Fibroblast of pulmonary artery (primary cell): ENCODE measurements around the gene ARHGAP22.

Experiments used
- DNase-seq: peaks from one replicate; pipeline ENCODE4 v3.0.0-alpha.2; 2010; ENCODE audit warnings: low read depth
- H3K4me3 ChIP-seq: replicated peaks from 2 replicates; pipeline ENCODE4 v1.5.1; 2011; ENCODE audit warnings: low read depth, mild to moderate bottlenecking, control low read depth, low read length, moderate library complexity
- CTCF ChIP-seq: IDR thresholded peaks from 2 replicates; pipeline ENCODE4 v1.5.1; 2011; ENCODE audit warnings: mild to moderate bottlenecking, control low read depth, low read length, inconsistent platforms; ENCODE audit errors: missing control alignments

ARHGAP22 gene

GRCh38 chr10:48477616-48478015 is 127.3 kb downstream of the ARHGAP22 start:
- no peak for TF ChIP-seq CTCF
- no peak for DNase-seq
- H3K4me3 ChIP-seq = no peak overlapping the region

- TF ChIP-seq CTCF = no peak
- DNase-seq = no peak
- no peak overlapping the region for H3K4me3 ChIP-seq
Observed at GRCh38 chr10:48477141-48477540, 127.7 kb downstream of the ARHGAP22 start.

GRCh38 chr10:48476279-48476982 is 128.4 kb downstream of the ARHGAP22 start:
- H3K4me3 ChIP-seq = no peak overlapping the region
- DNase-seq = peak; percentile 42
- TF ChIP-seq CTCF = no peak

- DNase-seq = no peak
- H3K4me3 ChIP-seq = no peak overlapping the region
- no peak for TF ChIP-seq CTCF
Observed at GRCh38 chr10:48475943-48476278, 129.0 kb downstream of the ARHGAP22 start.

GRCh38 chr10:48474765-48475365 is 130.0 kb downstream of the ARHGAP22 start:
- DNase-seq = no peak
- H3K4me3 ChIP-seq = no peak overlapping the region

GRCh38 chr10:48473704-48474103 is 131.2 kb downstream of the ARHGAP22 start:
- H3K4me3 ChIP-seq = no peak overlapping the region
- DNase-seq = no peak
- TF ChIP-seq CTCF = no peak

More at GRCh38 chr10:48474765-48475365, 130.0 kb downstream of the ARHGAP22 start:
- TF ChIP-seq CTCF = no peak

- no peak overlapping the region for H3K4me3 ChIP-seq
- no peak for TF ChIP-seq CTCF
- DNase-seq = no peak
Observed at GRCh38 chr10:48472501-48473069, 132.3 kb downstream of the ARHGAP22 start.
